Measurements from ENCODE around the gene IDI2.
"Not testable (repeated sequence)": the region's sequence is repeated elsewhere in the genome, so short reads cannot be mapped to it uniquely, and the experiment has no call there.

The IDI2 gene

DNA sequence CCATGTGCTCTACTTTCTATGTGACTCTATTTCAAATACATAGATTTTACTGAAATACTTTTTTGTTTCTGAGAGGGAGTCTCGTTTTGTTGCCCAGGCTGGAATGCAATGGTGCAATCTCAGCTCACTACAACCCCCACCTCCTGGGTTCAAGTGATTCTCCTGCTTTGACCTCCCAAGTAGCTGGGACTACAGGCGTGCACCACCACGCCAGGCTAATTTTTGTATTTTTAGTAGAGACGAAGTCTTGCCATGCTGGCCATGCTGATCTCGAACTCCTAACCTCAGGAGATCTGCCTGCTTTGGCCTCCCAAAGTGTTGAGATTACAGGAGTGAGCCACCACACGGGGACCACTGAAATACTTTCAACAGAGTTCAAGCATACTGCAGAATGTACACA is 19.8 kb upstream of the IDI2 start:
- no peak for DNase-seq

GRCh38 chr10:1044964-1045363 is 19.3 kb upstream of the IDI2 start:
- no peak for DNase-seq

- no peak for DNase-seq
These were observed 18.5 kb upstream of the IDI2 start for GRCh38 chr10:1044146-1044545.

DNA sequence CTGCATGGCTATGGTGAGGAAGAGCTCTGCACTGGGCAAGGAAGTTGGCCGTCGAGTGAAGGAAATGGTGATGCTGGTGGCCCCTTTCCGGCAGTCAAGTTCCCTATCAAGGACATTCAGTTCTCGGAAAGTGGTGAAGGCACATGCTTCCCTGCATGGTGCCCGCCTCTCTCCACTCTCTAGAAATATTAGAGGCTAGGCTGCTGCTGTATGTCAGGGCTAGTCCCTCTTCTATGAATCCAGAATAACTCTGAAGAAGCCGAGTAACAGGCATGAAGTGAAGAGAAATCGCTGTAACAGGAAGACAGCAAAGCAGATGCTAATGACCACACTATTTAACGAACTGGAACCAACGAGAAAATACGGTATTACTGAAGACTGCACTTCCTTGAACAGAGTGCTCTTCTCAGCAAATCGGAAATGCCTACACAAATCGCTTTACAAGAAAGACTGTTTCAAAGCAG is 17.9 kb upstream of the IDI2 start:
- DNase-seq, result no peak

DNA sequence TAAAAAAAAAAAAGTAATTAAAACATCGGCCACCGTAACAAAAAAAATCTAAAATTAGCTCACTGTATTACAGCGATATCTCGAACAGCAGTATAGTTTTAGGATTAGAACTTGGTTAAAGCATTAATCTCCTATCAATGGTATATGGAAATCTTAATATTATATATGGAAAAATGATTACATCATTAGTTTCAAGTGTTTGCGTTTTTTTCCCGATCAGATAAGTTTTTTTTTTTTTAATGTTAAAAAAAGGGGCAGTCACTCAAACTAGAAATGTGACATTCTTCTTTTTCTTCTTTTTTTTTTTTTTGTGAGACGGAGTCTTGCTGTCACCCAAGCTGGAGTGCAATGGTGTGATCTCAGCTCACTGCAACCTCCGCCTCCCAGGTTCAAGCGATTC is 15.9 kb upstream of the IDI2 start:
- no peak for DNase-seq

- no peak for DNase-seq
These were observed 14.5 kb upstream of the IDI2 start for GRCh38 chr10:1040133-1040532.

GRCh38 chr10:1038769-1039168 is 13.1 kb upstream of the IDI2 start:
- DNase-seq, result not testable (repeated sequence)

GRCh38 chr10:1037098-1037497 is 11.4 kb upstream of the IDI2 start:
- DNase-seq, result no peak

- DNase-seq, result no peak
These were observed 10.7 kb upstream of the IDI2 start for GRCh38 chr10:1036341-1036791.

DNA sequence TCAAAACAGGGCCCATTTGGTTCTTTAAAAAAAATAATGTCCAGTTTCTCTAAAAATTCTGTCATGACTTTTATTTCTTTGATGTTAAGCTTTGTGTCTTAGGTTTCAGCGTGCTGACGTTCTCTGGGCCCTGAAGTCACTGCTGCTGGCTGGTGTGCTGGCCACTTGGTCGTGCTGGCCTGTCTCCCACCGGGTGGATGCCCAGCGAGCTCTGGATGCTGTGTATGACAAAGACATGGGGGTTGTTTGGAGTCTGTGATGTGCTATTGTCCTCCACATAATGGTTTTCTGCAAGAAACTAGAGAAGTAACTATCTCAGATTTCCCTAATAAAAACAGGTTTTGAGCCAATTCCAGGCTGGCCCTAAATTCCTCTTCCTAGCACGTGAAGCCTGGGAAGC is 9.5 kb upstream of the IDI2 start:
- no peak for DNase-seq

- DNase-seq, result no peak
These were observed 9.1 kb upstream of the IDI2 start for GRCh38 chr10:1034758-1035157.

GRCh38 chr10:1033601-1034000 is 7.9 kb upstream of the IDI2 start:
- no peak for DNase-seq

- DNase-seq, result no peak
These were observed 4.2 kb upstream of the IDI2 start for GRCh38 chr10:1029838-1030237.

GRCh38 chr10:1026578-1026977 is 919 bp upstream of the IDI2 start:
- DNase-seq, result no peak

- no peak for DNase-seq
These were observed 1.6 kb downstream of the IDI2 start for GRCh38 chr10:1024103-1024502.

- no peak for DNase-seq
These were observed 3.2 kb downstream of the IDI2 start for GRCh38 chr10:1022413-1022812.

DNA sequence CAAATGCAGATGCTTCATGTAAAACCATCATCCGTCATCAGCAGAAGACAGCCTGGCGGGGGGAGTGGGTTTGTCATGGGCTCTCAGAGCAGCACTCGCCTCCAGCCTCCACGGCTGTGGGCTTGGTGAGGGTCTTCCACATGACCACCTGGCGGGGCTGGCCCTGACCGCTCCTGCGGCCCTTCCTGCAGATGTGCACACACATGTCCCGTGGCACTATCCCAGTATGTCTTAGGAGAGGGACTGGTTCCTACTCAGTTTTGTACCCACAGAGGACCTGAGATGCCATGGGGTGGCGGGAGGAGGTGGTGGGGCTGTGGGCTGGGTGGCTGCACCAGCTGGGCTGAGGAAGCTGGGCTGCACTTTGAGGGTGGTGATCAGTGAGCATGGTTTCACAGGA is 4.7 kb downstream of the IDI2 start:
- no peak for DNase-seq

DNA sequence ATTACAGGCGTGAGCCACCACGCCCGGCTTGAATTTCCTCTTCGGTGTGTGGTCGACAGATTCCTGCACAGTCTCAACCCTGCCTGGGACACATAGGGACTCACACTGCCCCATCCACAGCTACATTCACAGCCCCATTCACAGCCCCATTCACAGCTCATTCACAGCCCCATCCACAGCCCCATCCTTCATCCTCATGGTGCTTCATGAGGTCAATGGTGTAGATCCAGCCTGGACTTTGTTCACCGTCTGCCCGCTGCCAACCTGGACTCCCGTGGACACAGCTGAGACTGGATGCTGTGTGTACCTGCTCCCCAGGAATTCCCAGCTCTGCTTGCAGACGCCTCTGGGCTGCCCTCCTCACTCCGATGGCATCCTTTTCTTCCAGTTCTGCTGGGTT is 5.2 kb downstream of the IDI2 start:
- DNase-seq, result no peak

- DNase-seq, result no peak
These were observed 6.3 kb downstream of the IDI2 start for GRCh38 chr10:1019362-1019761.

DNA sequence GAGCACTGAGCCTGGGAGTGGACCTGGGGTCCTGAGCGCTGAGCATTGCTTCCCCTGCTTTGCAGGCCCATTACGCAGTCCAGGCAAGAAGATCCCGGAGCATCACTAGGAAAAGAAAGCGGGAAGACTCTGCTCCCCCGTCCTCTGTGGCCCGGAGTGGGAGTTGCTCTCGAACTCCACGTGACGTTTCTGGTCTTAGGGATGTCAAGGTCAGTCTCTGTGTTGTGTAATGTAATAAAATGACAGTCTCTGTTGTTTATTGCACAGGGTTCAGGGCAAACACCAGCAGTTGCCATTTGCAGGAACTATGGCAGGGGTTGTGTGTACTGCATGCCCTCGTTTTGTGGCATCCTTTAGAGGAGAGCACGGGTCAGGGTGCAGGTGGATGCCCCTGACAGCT is 10.0 kb downstream of the IDI2 start:
- DNase-seq, result no peak

- DNase-seq, result no peak
These were observed 14.0 kb downstream of the IDI2 start for GRCh38 chr10:1011696-1012095.

DNA sequence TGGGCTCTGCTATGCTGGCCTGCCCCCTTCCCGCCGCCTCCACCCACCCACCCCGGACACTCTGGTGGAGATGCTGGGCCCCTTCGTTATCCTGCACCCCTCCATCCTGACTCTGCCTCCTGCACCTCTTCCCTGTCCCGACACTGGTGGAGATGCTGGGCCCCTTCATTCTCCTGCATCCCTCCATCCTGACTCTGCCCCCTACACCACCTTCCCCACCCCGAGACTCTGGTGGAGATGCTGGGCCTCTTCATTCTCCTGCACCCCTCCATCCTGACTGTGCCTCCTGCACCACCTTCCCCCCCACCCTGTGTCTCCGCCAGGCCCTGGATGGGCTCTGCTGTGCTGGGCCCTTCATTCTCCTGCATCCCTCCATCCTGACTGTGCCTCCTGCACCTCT is 15.0 kb downstream of the IDI2 start:
- DNase-seq, result no peak

GRCh38 chr10:1009947-1010346 is 15.7 kb downstream of the IDI2 start:
- DNase-seq, result not testable (repeated sequence)

DNA sequence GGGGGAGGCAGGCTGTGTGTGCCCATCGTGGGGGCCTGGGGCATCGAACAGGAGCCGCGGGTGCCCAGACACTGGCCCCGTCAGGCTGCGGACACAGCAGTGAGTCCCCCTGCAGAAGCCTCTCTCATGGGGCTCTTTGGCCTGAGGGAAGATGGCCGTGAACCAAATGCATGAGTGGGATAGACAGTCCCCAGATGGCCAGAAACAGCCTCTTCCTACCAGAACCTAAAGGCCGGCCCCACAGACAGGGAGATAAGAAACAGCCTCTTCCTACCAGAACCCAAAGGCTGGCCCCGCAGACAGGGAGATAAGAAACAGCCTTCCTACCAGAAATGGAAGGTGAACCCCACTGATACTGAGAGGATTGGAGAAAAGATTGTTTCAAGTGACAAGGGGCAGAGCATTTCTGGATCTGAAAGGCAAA is 16.6 kb downstream of the IDI2 start:
- DNase-seq, result no peak

DNA sequence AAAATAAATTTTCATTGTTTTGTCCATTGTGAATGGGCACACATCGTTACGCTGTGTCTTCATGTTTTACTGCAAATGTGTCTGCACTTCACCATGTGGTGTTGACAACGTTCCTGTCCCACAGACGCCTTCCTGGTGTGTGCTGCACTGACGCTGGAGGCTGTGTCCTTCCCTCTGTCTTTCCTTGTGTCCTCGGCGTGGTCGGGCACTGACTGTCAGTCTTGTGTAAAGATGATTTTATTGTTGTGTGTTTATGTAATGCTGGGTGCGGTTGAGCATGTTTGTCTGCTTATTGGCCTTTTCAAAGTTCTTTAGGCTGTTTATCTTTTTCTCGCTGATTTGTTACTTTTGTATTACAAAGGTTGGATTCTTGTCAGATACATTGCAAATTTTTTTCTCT is 18.1 kb downstream of the IDI2 start:
- DNase-seq, result no peak

DNA sequence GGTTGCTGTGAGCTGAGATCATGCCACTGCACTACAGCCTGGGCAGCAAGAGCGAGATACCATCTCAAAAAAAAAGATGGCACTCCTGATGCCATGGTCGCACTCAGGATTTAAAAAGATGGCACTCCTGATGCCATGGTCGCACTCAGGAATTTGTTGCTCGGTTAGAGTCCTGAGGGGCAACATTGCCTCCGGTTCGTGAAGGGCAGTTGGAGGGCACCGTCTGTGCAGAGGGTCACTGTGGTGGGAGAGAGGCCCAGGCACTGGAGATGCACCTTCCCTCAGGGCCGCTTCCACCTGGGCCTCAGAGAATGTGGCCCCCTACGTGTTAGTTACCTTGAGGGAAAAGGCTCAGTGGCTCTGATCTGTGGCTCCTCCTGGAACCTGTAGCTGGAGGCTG is 19.1 kb downstream of the IDI2 start:
- no peak for DNase-seq
